NCI-H510A treated with DMSO at 0.1 percent for 48 hours (cell line): ENCODE measurements around the gene ZNRF2.
A peak's percentile ranks its signal among the peaks of the same experiment; 100 is the strongest.
"Not testable (repeated sequence)": the region's sequence is repeated elsewhere in the genome, so short reads cannot be mapped to it uniquely, and the experiment has no call there.

Experiments used
- DNase-seq: peaks from one replicate; lab custom pipeline; 2025; lab: John Stamatoyannopoulos, UW

ZNRF2 gene

DNA sequence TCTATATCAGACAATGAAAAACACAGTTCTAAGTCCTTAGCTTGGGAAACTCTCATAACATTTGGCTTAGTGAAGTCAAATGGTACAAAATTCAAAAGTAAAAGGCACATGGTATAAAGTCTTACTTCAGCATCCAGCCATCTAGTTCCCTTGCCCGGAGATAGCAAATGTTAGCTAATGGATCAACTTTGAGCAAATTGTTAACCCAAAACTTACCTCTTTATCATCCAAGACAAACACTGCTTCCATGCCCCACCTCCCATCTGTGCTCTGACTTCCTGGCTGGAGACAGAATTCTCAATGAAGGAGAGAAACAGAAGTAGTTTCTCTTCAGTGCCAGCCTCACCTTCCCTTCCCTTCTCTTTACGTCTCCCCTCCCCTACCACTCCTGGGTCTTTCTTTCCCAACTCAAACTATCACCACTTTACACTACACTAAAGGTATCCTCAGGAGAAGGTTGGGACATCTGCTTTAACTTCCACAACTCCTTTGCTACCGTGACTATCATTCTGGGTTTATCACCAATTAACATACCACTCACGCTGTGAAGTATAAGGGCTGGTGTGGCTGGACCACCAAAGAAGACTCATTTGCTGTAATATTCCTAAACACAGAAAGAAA, 21.2 kb upstream of the ZNRF2 start:
- DNase-seq, result no peak

DNA sequence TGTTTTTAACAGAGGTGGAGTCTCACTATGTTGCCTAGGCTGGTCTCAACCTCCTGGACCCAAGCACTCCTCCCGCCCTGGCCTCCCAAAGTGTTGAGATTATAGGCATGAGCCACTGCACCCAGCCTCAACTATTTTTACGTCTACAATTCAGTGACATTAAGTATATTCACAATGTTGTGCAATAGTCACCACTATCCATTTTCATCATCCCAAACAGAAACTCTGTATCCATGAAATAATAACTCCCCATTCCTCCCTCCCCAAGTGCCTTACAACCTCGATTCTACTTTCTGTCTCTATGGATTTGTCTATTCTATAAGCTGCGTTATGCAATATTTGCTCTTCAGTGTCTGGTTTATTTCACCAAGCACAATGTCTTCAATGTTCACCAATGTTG, 20.3 kb upstream of the ZNRF2 start:
- DNase-seq, result no peak

DNA sequence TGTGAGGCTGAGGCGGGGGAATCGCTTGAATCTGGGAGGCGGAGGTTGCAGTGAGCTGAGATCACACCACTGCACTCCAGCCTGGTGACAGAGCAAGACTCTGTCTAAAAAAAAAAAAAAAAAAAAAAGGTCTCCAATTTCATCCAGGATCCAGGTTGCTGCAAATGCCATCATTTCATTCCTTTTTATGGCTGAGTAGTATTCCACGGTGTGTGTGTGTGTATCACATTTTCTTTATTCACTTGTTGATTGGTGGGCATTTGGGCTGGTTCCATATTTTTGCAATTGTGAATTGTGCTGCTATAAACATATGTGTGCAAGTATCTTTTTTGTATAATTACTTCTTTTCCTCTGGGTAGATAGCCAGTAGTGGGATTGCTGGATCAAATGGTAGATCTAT, 19.2 kb upstream of the ZNRF2 start:
- not testable (repeated sequence) for DNase-seq

DNA sequence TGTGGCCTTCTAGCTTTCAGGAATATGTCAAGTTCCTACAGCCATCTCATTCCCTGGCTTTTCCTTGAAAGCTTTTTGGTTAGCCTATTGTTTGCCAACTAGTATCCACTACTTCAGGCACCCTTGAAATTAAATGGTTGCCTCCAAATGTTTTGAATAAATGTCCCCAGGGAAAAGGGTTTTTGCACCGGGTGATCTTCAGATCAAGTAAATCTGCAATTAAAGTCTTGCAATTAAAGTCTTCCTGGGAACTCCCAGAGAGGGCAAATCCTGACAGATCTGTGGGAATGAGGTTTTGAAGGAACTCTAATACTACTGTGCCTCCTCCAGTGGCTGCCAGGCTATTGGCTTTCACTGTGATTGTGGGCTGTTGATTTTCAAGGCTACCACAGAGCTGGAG, 17.7 kb upstream of the ZNRF2 start:
- no peak for DNase-seq

DNA sequence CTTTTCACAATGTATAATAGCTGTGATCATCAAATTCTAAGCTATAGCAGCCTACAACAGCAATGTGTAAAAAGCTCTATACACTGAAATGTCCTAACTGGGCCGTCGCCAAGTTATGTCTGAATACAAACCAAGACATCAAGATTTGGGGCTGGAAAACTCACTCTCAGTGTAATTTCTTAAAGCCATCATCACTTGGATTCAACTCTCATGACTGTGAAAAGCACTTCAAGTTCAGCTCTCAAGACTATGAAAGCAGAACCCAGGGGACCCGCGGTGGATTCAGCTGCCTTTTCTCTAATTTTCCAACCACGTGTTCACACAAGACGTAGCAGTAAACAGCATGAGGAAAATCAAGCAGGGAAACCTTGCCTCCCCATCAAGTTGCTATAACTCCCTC, 15.8 kb upstream of the ZNRF2 start:
- no peak for DNase-seq

DNA sequence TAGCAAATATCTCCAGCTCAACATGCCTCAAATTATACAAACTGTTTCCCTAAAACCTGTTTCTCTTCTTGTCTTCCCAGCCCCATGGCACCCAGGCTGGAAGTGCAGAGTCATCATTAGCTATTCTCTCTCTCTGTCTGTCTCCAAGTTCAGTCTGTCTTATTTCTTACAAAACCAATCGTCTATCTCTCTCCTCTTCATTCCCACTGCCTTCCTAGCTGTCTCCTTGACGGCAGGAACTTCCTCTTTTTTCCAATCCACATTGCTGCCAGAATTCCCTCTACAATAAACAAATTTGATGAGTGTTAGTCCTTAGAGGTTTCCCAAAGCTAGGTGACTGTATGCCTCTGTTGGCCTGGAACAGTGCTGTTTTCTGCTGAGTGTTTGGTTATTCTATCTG, 14.9 kb upstream of the ZNRF2 start:
- DNase-seq, result no peak

DNA sequence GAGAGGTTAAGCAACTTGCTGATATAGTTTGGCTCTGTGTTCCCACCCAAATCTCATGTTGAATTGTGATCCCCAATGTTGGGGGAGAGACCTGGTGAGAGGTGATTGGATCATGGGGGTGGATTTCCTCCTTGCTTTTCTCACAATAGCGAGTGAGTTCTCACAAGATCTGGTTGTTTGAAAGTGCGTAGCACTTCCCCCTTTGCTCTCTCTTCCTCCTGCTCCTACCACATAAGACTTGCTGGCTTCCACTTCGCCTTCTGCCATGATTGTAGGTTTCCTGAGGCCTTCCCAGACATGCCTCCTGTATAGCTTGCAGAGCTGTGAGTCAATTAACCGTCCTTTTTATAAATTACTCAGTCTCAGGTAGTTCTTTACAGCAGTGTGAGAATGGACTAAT, 13.5 kb upstream of the ZNRF2 start:
- DNase-seq, result no peak

DNA sequence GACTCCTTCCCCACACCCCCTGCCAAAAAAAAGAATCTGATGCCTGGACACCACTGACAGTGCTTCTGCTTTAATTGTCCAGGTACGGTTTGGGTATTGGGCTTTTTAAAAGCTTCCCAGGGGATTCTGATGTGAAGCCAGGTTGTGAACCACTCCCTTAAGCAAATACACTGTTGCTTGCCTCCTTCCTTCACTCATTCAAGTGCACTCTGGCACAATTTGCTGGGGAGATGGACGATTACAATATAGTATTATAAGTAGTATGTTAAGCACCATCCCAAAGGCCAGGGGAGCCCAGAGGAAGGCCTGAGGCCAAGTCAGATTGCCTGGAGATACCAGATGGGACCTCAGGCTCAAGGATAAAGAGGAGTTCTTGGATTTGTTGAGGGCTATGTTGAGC, 12.3 kb upstream of the ZNRF2 start:
- DNase-seq, result no peak

DNA sequence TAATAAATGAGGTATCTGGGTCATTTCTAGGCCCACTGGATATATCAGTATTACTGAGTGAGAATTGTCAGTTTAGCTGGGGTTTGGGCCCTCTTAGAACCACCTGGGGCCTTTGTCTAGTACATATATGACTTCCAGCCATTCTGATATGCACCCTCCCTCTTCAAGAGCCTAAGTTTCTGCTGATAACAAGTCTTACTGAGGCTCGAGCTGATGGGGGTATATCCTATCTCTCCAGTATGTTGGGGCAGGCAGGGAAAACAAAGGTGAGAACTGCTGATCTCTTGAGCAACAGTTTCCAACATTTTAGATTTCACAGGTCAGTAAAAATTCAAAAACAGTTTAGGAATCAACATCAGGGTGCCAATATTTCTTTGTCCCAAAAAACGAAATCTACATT, 10.8 kb upstream of the ZNRF2 start:
- DNase-seq, result no peak

DNA sequence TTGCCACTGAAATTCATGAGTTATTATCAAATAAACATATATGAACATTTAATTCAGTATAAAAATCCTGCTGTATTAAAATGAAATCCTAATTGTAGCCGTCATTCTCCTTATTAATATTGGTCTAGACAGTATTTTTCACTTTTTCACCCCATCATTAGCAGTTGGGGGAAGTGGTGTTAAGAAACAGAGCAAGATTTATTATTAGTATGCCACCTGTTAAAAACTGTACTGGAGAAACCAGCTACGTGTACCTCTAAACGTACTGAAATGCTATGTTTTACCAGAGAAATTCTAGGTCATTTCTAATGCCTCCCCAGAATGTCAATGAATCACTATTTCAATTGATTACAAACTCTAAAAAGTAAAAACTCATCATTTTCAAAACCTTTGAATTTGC, 9.8 kb upstream of the ZNRF2 start:
- no peak for DNase-seq

DNA sequence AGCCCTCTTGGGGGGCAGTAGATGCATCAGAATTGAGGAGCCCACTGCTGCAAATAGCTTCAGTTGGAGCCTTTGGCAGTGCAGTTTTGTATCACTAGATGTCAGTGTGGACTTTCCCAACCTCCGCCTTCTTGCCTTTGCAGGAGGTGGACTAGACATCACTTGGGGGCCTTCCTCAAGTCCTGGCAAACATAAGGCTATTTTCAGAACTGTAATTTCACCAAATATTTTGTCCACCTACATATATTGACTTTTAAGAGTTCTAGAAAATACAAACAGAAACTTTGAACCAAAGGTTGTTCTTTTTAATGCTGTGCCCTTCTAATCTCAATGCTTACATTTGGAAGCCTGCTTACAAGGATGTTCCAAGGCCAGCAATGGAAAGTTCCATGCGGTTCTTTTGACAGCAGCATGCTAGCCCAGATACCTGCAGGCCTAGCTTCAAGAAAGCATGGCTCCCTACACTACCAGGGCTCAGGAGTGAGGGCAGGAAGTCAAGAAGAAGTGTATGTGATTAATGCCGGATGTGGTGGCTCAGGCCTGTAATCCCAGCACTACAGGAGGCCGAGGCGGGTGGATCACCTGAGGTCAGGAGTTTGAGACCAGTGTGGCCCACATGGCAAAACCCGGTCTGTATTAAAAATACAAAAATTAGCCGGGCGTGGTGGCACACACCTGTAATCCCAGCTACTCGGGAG, 8.0 kb upstream of the ZNRF2 start:
- DNase-seq, result peak; percentile 38

DNA sequence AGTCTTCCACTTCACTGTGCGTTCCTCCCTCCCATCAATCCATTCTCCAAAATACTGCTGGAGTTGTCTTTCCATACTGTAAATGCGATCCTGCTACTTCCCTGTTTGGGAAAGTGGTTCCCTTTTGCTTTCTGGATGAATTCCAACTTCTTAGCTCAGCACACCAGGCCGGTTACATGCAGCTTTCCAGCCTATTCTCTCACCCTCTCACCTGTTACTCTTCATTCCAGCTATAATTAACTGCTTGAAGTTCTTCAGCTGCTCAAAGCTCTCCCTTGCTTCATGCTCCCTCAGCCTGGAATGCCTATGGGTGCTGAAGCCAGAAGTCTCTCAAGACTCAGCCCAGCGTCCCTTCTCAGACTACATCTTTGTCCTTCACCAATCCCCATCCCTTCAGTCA, 6.0 kb upstream of the ZNRF2 start:
- DNase-seq, result peak; percentile 63

DNA sequence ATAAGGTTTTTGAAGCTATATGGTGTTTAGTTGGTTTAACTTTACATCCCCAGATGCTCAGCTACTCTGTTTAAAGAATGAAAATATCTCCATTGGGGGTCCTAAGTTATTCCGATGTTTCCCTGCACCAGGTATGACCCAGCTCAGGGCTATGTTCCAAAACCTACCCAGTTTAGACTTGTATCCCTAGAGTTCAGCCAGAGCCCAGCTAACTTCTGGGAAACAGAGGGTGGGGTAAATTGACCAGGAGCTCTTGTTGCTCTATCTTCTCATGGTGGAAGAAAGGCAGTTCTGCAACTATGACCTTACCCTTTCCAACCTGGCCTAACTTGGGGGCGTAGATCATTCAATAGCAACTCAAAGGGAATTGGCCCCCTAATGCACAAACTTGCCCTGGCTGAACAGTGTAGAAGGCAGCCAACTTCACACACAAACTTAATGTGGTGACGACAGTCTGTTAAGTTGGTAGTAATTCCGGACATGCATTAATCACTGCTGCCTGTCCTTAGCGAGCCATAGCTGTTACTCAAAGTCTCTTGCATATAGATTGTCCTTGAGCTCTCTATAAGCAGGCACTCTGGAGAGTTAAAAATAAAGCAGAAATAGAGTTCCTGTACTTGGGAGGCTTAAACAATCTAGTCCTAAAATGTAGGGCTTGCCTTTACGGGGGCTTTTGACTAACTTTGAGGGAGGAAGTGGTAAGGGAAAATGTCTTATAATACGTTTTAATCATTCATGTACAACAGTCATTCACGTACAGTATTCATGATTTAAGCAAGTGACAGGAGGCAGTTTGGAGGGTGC, 5.3 kb upstream of the ZNRF2 start:
- DNase-seq, result no peak

DNA sequence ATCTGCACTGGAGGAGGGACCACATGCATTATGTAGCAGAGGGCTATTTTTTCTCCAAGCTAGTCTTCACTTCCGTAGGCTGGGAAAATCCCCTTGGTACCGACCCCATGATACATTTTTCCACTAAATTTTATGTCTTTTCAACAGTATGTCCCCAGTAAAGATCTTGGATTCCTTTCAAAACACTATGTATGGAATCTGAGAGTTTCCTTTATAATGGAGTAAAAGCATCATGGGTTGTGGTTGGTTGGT, 4.8 kb upstream of the ZNRF2 start:
- no peak for DNase-seq

DNA sequence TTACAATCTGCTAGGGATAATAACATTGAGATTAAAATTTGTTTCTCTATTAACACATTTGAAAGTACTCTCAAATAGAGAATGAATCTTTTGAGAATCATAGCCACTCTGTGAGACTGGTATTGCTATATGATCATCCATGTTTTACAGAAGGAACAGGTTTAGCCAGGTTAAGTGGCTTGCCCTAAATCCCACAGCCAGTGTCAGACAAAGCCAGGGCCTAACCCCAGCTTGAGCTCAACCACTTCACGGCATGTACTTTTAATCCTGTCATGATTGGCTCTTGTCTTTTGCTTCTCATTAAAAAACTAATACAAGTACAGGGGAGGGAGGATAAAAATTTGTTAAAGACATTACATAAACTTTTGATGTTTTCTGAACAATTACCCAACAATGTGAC, 3.8 kb upstream of the ZNRF2 start:
- peak; percentile 60 for DNase-seq

DNA sequence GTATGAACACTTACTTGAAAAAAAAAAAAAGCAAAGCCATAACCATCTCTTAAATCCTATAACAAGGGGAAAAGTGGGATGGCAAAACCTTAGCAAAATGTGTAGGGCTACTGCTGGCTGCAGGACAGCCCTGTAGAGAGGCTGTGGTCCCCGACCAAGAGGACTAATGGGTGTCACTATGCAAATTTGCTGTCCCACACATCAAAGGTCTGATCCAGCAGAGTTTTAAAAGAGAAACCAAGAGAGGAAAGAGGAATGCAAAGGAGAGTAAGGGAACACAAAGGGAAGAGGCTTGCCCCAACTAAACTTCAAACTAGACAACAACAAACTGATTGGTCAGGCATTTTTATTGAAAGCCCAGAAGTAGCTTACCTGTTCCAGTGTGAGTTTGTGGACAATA, 3.1 kb upstream of the ZNRF2 start:
- no peak for DNase-seq

DNA sequence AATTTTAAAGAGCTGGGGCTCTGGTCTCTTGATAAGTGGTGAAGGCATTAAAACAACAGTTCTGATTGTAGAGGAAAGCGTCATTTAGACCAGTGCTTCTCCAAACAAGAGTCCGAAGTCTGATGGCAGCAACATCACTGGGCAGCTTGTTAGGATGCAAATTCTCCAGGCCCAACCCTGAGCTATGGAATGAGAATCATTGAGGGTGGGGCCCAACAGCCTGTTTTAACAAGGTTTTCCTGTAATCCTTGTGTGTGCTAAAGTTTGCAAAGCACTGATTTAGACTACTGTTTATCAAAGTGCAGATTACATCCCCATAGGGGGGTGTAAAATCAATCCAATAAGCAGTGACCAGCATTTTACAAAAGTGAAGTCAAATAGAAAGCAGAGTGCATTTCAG, 2.6 kb upstream of the ZNRF2 start:
- DNase-seq, result no peak

DNA sequence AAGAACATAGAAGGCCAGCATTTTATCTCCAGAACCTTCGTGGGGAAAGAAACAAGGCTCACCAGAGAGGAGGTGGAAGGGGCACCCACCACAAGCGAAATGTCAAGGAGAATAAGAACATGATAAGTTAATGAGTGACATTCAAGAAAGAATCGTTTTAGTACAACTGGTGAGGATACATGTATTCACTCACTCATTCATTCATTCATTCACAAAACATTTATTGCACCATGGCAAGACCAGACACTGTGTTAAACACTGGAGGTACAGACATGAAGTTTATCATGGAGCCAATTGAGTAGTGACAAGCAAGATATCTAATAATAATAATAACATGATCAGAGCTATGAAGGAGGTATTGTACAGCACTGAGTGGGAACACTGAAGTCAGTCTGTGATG, 1.7 kb upstream of the ZNRF2 start:
- DNase-seq, result no peak

DNA sequence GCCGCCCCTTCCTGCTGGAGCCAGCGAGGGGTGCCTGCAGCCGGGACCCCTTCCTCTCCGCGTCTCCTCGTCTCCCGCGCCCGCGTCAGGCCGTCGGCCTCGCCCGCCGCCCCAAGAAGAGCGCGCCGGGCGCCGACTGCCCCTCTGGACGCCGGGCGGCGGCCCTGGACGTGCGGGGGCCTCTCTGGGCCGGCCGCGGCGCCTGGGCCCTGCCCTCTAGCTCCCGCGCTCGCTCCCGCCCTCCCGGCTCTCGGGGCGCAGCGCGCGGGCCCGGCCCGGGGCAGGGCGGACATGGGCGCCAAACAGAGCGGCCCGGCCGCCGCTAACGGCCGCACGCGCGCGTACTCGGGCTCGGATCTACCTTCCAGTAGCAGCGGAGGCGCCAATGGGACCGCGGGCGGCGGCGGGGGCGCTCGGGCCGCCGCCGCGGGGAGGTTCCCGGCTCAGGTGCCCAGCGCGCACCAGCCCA, 704 bp downstream of the ZNRF2 start:
- DNase-seq, result no peak

DNA sequence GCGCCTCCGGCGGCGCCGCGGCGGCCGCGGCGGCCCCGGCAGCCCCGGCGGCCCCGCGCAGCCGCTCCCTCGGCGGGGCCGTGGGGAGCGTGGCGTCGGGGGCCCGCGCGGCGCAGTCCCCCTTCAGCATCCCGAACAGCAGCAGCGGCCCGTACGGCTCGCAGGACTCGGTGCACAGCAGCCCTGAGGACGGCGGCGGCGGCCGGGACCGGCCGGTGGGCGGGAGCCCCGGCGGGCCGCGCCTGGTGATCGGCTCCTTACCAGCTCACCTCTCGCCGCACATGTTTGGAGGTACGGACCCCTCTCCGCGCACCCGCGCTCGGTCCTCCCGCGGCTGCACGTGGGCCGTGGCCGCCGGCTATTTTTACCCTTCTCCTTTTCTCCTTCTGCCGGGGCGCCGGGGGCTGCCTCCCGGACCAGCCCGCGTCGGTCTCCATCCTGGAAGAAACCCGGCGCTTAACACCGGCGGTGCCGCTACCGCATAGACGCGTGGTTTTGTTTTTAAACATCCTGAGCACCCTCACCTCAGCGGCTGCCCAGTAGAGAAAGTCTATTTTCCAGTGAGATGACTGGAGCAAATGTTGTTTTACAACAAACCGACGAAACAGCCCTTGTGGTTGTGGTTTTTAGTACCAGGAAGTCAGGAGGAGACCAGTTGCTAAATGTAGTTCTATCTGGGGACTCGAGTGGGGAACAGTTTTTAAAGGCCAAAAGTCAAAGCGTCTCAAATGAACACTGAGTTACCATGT, 1.3 kb downstream of the ZNRF2 start:
- no peak for DNase-seq

DNA sequence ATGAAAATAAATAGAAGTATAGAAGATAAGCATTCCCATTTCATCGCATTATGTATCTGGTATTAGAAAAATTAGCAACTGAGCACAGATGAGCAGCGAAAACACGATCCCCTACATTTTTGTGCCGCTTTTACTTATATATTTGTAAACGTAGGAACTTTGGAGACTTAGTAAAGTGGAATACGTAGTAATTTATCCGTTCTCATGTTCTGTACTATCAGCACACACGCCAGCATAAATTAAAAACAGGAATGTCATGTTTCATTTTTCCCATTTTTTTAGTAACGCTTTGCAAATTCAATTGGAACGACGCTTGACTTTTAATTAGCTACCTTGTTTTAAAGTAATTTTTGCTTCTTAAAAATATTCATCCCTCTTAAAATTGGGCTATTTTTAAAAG, 2.4 kb downstream of the ZNRF2 start:
- no peak for DNase-seq

DNA sequence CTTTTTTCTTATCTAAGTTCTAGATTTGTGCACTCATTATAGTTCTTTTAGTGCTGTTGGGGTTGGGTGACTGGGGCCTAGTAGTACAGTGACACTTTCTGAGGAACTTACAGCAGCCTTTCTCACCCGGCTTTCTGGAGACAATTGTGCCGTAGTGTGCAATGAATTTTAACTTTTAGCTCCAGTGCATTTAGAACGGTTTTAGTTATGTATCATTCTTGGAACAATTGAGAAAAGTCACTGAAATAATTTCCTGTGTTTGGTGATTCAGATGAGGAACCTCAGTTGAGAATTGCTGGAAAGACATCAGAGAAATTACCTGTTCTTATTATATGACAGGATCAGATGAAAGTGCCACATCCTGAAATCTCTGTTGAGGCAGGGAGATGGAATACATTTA, 3.2 kb downstream of the ZNRF2 start:
- DNase-seq, result not testable (repeated sequence)

DNA sequence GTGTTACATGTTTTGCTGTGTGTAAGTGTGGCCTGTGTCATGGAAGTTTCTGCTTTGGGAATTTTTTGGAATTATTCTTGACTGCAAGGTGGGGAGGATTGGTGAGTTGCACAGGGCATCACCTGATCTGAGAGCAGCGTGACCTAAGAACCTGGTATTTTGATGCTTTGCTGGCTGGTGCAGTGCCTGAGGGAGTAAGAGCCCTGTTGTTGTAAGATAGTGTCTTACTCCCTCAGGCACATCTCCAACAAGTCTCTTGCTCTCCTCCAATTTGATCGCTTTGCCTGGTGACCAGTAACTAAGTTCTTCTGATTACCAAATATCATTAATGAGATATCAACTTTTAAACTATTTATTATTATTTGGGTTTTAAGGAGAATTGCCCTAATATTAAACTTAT, 5.2 kb downstream of the ZNRF2 start:
- not testable (repeated sequence) for DNase-seq
